ENCODE results near the gene FAM163B. TPM values are rescaled to one million over a fixed set of nuclear protein-coding genes. Genes with fewer than 3 reads are reported as not detected.

The FAM163B gene
- total RNA-seq, 1 experiment from 2014 or later: not detected

GRCh38 chr9:133538851-133539833, 70.0 kb downstream of the FAM163B start:
- Mint-ChIP-seq H3K36me3 (ENCODE audit: insufficient read depth, unreplicated experiment) (no peaks in the 10 kb centered on the region), H3K4me3 (ENCODE audit: unreplicated experiment) (no peak overlapping the region), H3K27me3 (ENCODE audit: insufficient read depth, unreplicated experiment) (peaks cover 34% of the 10 kb centered on the region), H3K9me3 (ENCODE audit: unreplicated experiment) (no peaks in the 10 kb centered on the region), H3K27ac (ENCODE audit: low read depth, unreplicated experiment) (no peak overlapping the region), H3K4me1 (ENCODE audit: insufficient read depth, unreplicated experiment) (no peaks in the 10 kb centered on the region)
- POLR2A ChIA-PET: interaction anchor here (0.7 kb wide), 1 partner anchor 601 kb away, joined by 3 read pairs; no protein-coding TSS in a partner anchor
- intact Hi-C loops (cut with micrococcal nuclease): no loop called here
- no TSS peak for BruUV-seq (replicated peaks)
- TF ChIP-seq CTCF (IDR thresholded peaks at IDR 0.05; ENCODE audit: unreplicated experiment): no peak
- CTCF ChIA-PET: interaction anchor here (0.7 kb wide), 1 partner anchor 63 kb away, joined by 3 read pairs; no protein-coding TSS in a partner anchor
- no peak for DNase-seq (ENCODE audit: unreplicated experiment)

- POLR2A ChIA-PET: no interaction called here
- H3K27me3 Mint-ChIP-seq (ENCODE audit: insufficient read depth, unreplicated experiment): peaks cover 34% of the 10 kb centered on the region
- intact Hi-C loops (cut with micrococcal nuclease): no loop called here
- no peak overlapping the region for H3K27ac Mint-ChIP-seq (ENCODE audit: low read depth, unreplicated experiment)
- no peak for DNase-seq (ENCODE audit: unreplicated experiment)
- CTCF ChIA-PET: interaction anchor here (0.6 to 0.7 kb wide), 2 partner anchors 64 to 308 kb away, joined by 3 read pairs; no protein-coding TSS in a partner anchor
- TF ChIP-seq CTCF (IDR thresholded peaks at IDR 0.05; ENCODE audit: unreplicated experiment): no peak
- no peaks in the 10 kb centered on the region for H3K36me3 Mint-ChIP-seq (ENCODE audit: insufficient read depth, unreplicated experiment)
- H3K9me3 Mint-ChIP-seq (ENCODE audit: unreplicated experiment): no peaks in the 10 kb centered on the region
- no peaks in the 10 kb centered on the region for H3K4me1 Mint-ChIP-seq (ENCODE audit: insufficient read depth, unreplicated experiment)
- no peak overlapping the region for H3K4me3 Mint-ChIP-seq (ENCODE audit: unreplicated experiment)
- BruUV-seq (replicated peaks): no TSS peak
Observed at GRCh38 chr9:133538176-133538575, 71.0 kb downstream of the FAM163B start.

- ChIA-PET POLR2A (no interaction called here), CTCF (no interaction called here)
- H3K9me3 Mint-ChIP-seq (ENCODE audit: unreplicated experiment): no peaks in the 10 kb centered on the region
- H3K27ac Mint-ChIP-seq (ENCODE audit: low read depth, unreplicated experiment): no peak overlapping the region
- TF ChIP-seq CTCF (IDR thresholded peaks at IDR 0.05; ENCODE audit: unreplicated experiment): no peak
- peaks cover 41% of the 10 kb centered on the region for H3K27me3 Mint-ChIP-seq (ENCODE audit: insufficient read depth, unreplicated experiment)
- DNase-seq (ENCODE audit: unreplicated experiment): no peak
- intact Hi-C loops (cut with micrococcal nuclease): no loop called here
- no peaks in the 10 kb centered on the region for H3K36me3 Mint-ChIP-seq (ENCODE audit: insufficient read depth, unreplicated experiment)
- H3K4me3 Mint-ChIP-seq (ENCODE audit: unreplicated experiment): no peak overlapping the region
- no TSS peak for BruUV-seq (replicated peaks)
- H3K4me1 Mint-ChIP-seq (ENCODE audit: insufficient read depth, unreplicated experiment): no peaks in the 10 kb centered on the region
Observed at GRCh38 chr9:133537257-133537656, 71.9 kb downstream of the FAM163B start.

- no TSS peak for BruUV-seq (replicated peaks)
- ChIA-PET CTCF (no interaction called here), POLR2A (no interaction called here)
- H3K27ac Mint-ChIP-seq (ENCODE audit: low read depth, unreplicated experiment): no peak overlapping the region
- H3K4me1 Mint-ChIP-seq (ENCODE audit: insufficient read depth, unreplicated experiment): no peaks in the 10 kb centered on the region
- no peak overlapping the region for H3K4me3 Mint-ChIP-seq (ENCODE audit: unreplicated experiment)
- no peaks in the 10 kb centered on the region for H3K9me3 Mint-ChIP-seq (ENCODE audit: unreplicated experiment)
- H3K36me3 Mint-ChIP-seq (ENCODE audit: insufficient read depth, unreplicated experiment): no peaks in the 10 kb centered on the region
- DNase-seq (ENCODE audit: unreplicated experiment): no peak
- no peak for TF ChIP-seq CTCF (IDR thresholded peaks at IDR 0.05; ENCODE audit: unreplicated experiment)
- intact Hi-C loops (cut with micrococcal nuclease): no loop called here
- H3K27me3 Mint-ChIP-seq (ENCODE audit: insufficient read depth, unreplicated experiment): peaks cover 48% of the 10 kb centered on the region
Observed at GRCh38 chr9:133536536-133536935, 72.7 kb downstream of the FAM163B start.
